ENCODE results near the gene ITGB3. TPM values are rescaled to one million over a fixed set of nuclear protein-coding genes. Genes with fewer than 3 reads are reported as not detected.

Gene ITGB3
- total and polyA plus RNA-seq, 10 of the 15 experiments (the other 5 are each of a cell fraction or from before 2014, with no cell fraction given): 0.69 to 22.8 (median 13.6) TPM

GRCh38 chr17:47297661-47298400, 44.2 kb downstream of the ITGB3 start (continued):
- no peak for TF ChIP-seq ZNF592 (IDR thresholded peaks at IDR 0.05)

GRCh38 chr17:47298712-47299111, 45.1 kb downstream of the ITGB3 start:
- no TSS peak for BruUV-seq (replicated peaks)
- intact Hi-C loops (cut with micrococcal nuclease; ENCODE audit: unreplicated experiment): no loop called here

More at GRCh38 chr17:47298712-47299111, 45.1 kb downstream of the ITGB3 start:
- RAD21 ChIA-PET (ENCODE audit: unreplicated experiment): interaction anchor here (0.9 kb wide), 1 partner anchor 68 kb away, joined by 3 read pairs; no protein-coding TSS in a partner anchor
- no peak for DNase-seq (ENCODE audit: low read depth, low spot score)
- Histone ChIP-seq H3K4me3 (no peak overlapping the region), H3K4me2 (ENCODE audit: control insufficient read depth, insufficient read depth) (no peak overlapping the region), H3K9me3 (replicated peaks; ENCODE audit: control insufficient read depth, insufficient read depth, low read length) (no peaks in the 10 kb centered on the region), H3K27me3 (replicated peaks in 1 of 2; ENCODE audit: control insufficient read depth in 2 of 2, insufficient read depth in 2 of 2, low read length in 1 of 2) (no peaks in the 10 kb centered on the region), H3K9ac (ENCODE audit: control insufficient read depth, insufficient read depth, low read length) (no peak overlapping the region), H3K4me1 (ENCODE audit: control insufficient read depth, insufficient read depth, low read length) (no peaks in the 10 kb centered on the region), H2AFZ (ENCODE audit: control insufficient read depth, low read depth, low read length) (no peak overlapping the region), H3K27ac (ENCODE audit: control insufficient read depth, insufficient read depth) (no peak overlapping the region), H3K79me2 (ENCODE audit: control insufficient read depth, insufficient read depth, low read length) (no peaks in the 10 kb centered on the region), H4K20me1 (ENCODE audit: control insufficient read depth, insufficient read depth) (no peaks in the 10 kb centered on the region), H3K36me3 (ENCODE audit: control insufficient read depth in 2 of 2, insufficient read depth in 2 of 2, low read length in 1 of 2) (peaks cover 0 to 2% of the 10 kb centered on the region in 2 experiments; a peak in 1 of 4 replicates)
- 73% methylated on average over 6 of the region's 6 CpGs for WGBS (ENCODE audit: insufficient coverage, insufficient replicate concordance, low lambda C conversion rate, missing lambda C conversion rate)
- CTCF ChIA-PET: interaction anchor here (3.8 kb wide), 1 partner anchor 69 kb away, joined by 18 read pairs; no protein-coding TSS in a partner anchor
- POLR2A ChIA-PET: interaction anchor here (0.9 kb wide), 1 partner anchor 12 kb away, joined by 3 read pairs; no protein-coding TSS in a partner anchor
- SMC1A ChIA-PET (ENCODE audit: uncharacterized antibody, unreplicated experiment): interaction anchor here (1.1 to 3.7 kb wide), 2 partner anchors 12 to 14 kb away, joined by 5 to 11 read pairs; no protein-coding TSS in a partner anchor
- in situ Hi-C loops (cut with MboI): no loop called here
- no peak for FAIRE-seq
- TF ChIP-seq NR2C1 (IDR thresholded peaks at IDR 0.05) (no peak), KLF5 (IDR thresholded peaks at IDR 0.05; ENCODE audit: partially characterized antibody) (no peak), YY1 (IDR thresholded peaks at IDR 0.05; ENCODE audit: low read depth, low read length) (no peak)
- ATAC-seq: no peak
